ENCODE measurements around the gene TOM1L2.

The TOM1L2 gene

GRCh38 chr17:17836250-17836817 lies 135.9 kb downstream of the TOM1L2 start:
- DNase-seq (ENCODE audit: low read depth in 2 of 2): peak; percentile 96

- DNase-seq (ENCODE audit: low read depth in 2 of 2): no peak
Measured at GRCh38 chr17:17835415-17836249, 136.6 kb downstream of the TOM1L2 start.

GRCh38 chr17:17834974-17835373 lies 137.2 kb downstream of the TOM1L2 start:
- DNase-seq (ENCODE audit: low read depth in 2 of 2): no peak

GRCh38 chr17:17833658-17834357 lies 138.4 kb downstream of the TOM1L2 start:
- no peak for DNase-seq (ENCODE audit: low read depth in 2 of 2)

GRCh38 chr17:17832032-17832363 lies 140.2 kb downstream of the TOM1L2 start:
- DNase-seq (ENCODE audit: low read depth in 2 of 2): no peak

- DNase-seq (ENCODE audit: low read depth in 2 of 2): no peak
Measured at GRCh38 chr17:17831208-17832031, 140.8 kb downstream of the TOM1L2 start.

- no peak for DNase-seq (ENCODE audit: low read depth in 2 of 2)
Measured at GRCh38 chr17:17830740-17831207, 141.4 kb downstream of the TOM1L2 start.

GRCh38 chr17:17830269-17830567 lies 142.0 kb downstream of the TOM1L2 start:
- DNase-seq (ENCODE audit: low read depth in 2 of 2): no peak

GRCh38 chr17:17827826-17828621 lies 144.2 kb downstream of the TOM1L2 start:
- DNase-seq (ENCODE audit: low read depth in 2 of 2): no peak

- DNase-seq (ENCODE audit: low read depth in 2 of 2): no peak
Measured at GRCh38 chr17:17826942-17827785, 145.0 kb downstream of the TOM1L2 start.

GRCh38 chr17:17826342-17826713 lies 145.9 kb downstream of the TOM1L2 start:
- no peak for DNase-seq (ENCODE audit: low read depth in 2 of 2)

GRCh38 chr17:17824783-17825614 lies 147.2 kb downstream of the TOM1L2 start:
- DNase-seq (ENCODE audit: low read depth in 2 of 2): no peak

- no peak for DNase-seq (ENCODE audit: low read depth in 2 of 2)
Measured at GRCh38 chr17:17824119-17824782, 147.9 kb downstream of the TOM1L2 start.

GRCh38 chr17:17823433-17824118 lies 148.6 kb downstream of the TOM1L2 start:
- peak; percentile 70 to 78 for DNase-seq (ENCODE audit: low read depth in 2 of 2)

- no peak for DNase-seq (ENCODE audit: low read depth in 2 of 2)
Measured at GRCh38 chr17:17822616-17823015, 149.6 kb downstream of the TOM1L2 start.

GRCh38 chr17:17822189-17822588 lies 150.0 kb downstream of the TOM1L2 start:
- DNase-seq (ENCODE audit: low read depth in 2 of 2): no peak

GRCh38 chr17:17820463-17821158 lies 151.6 kb downstream of the TOM1L2 start:
- DNase-seq (ENCODE audit: low read depth in 2 of 2): no peak

- DNase-seq (ENCODE audit: low read depth in 2 of 2): no peak
Measured at GRCh38 chr17:17820046-17820445, 152.2 kb downstream of the TOM1L2 start.

Data from stimulated activated CD8-positive, alpha-beta memory T cell treated with anti-CD3 and anti-CD28 coated beads, Interleukin-15, amount 100 ng/mL, for 48 hours (primary cell).